H1 (cell line): ENCODE results near the gene RAPGEF1.

Source experiments
- EZH2 ChIP-seq: fragments of 200-600 bp; sonication (generic); IDR thresholded peaks from 2 replicates; pipeline ENCODE4 v1.7.1; 2012; ENCODE audit warnings: low read depth, mild to moderate bottlenecking, moderate library complexity, low read length, inconsistent platforms; ENCODE audit not compliant: severe bottlenecking
- JUN ChIP-seq: IDR thresholded peaks from 2 replicates; pipeline ENCODE4 v1.6.1; 2011; ENCODE audit warnings: low read depth, mild to moderate bottlenecking, improper control_type of control experiment, low read length

GRCh38 chr9:131579789-131580211, 160.1 kb downstream of the RAPGEF1 start:
- no peak for TF ChIP-seq EZH2
- TF ChIP-seq JUN: no peak
